Measurements from ENCODE around the gene C1QTNF4.
"Not testable (repeated sequence)": the region's sequence is repeated elsewhere in the genome, so short reads cannot be mapped to it uniquely, and the experiment has no call there.

Gene C1QTNF4

DNA sequence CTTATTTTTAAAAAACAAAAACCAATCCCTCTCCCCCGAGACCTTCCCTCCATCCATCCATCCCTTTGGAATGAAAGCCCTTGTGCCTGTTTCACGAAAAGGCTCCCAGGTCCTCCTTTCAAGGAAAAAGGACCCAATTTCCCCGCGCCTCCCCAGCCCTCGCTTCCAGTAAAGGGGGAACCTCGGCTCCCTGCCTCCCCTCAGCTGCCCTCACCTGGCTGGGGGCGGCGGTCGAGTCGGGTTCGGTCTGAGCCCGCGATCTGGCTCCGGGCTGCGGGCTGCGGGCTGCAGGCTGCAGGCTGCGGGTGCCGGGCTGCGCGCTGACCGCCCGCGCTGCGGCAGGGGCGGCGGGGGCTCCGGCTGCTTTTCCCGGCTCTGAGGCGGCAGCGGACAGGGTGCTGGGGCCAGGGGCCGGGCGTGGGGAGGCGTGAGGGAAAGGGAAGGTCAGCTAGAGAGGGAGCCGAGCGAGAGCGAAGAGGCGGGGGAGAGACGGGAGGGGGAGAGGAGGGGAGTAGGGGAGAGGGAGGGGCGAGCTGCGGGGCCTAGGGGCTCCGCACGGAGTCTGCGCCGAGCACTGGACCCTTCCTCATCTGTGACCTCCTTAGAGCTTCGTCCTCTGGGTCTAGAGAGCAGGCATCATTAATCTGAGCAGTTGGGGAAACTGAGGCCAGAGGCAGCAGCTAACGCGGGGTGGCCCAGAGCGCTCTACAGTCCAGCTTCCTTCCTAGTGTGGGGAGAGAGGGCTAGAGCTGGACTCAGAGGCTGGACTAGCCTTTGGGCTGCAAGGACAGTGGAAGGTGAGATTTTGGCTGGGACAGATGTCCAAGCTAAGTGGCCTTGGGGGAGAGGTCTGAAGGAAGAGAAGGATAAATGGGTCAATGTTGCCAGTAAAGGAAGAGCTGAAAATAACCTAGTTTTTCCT lies at the start of gene C1QTNF4:
Gene C1QTNF4 (minus strand): TSS at position 478 of the 922 bp plus-strand sequence. CDS start 3,601 bp downstream, outside the sequence.
- no peak for DNase-seq (ENCODE audit: low read depth)

DNA sequence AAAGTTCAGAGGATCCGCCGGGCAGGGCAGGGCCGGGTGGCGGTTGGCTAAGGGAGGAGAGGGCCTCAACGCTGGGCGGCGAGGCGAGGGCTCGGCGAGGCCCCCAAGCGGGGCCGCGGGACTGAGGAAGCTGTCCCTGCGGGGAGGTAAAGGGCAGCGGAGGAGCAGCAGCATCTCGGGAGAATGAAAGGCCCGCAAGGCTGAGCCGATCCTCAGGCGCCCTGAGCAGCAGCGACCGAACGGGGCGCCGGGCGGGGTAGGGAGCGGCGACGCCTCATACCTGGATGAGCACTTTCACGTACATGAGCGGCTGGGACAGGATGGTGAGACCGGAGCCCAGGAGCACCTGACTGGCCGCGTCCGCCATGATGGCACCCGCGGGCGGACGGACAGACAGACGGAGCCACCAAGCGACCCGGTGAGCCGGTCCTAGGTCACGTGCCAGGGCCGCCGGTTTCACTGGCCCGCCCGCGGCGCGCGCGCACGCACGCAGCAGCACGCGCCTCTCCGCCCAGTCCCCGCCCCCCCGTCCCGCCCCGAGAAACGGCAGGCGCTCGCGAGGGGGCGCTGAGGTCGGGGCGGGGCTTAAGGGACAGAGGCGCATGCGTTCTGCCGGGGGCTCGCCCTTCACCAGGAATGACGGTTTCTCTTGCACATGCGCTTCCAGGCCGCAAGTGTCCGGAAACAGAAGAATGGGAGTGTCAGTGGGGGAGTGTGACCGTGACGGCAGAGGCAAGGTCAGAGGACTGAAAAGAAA lies 48.1 kb upstream of the C1QTNF4 start, which contains the start of gene MTCH2:
Gene MTCH2 (minus strand): TSS at position 461 of the 757 bp plus-strand sequence. CDS start 94 bp downstream, at position 367.
- DNase-seq (ENCODE audit: low read depth), result peak; percentile 93

- no peak for DNase-seq (ENCODE audit: low read depth)
These were observed 47.4 kb upstream of the C1QTNF4 start for GRCh38 chr11:47641600-47642098.

- not testable (repeated sequence) for DNase-seq (ENCODE audit: low read depth)
These were observed 46.3 kb upstream of the C1QTNF4 start for GRCh38 chr11:47640506-47640905.

DNA sequence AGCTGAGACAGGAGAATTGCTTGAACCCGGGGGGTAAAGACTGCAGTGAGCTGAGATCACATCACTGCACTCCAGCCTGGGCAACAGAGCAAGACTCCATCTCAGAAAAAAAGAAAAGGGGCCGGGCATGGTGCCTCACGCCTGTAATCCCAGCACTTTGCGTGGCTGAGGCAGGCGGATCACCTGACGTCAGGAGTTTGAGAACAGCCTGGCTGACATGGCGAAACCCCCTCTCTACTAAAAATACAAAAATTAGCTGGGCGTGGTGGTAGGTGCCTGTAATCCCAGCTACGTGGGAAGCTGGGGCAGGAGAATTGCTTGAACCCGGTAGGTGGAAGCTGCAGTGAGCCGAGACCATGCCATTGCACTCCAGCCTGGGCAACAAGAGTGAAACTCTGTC lies 42.1 kb upstream of the C1QTNF4 start:
- not testable (repeated sequence) for DNase-seq (ENCODE audit: low read depth)

DNA sequence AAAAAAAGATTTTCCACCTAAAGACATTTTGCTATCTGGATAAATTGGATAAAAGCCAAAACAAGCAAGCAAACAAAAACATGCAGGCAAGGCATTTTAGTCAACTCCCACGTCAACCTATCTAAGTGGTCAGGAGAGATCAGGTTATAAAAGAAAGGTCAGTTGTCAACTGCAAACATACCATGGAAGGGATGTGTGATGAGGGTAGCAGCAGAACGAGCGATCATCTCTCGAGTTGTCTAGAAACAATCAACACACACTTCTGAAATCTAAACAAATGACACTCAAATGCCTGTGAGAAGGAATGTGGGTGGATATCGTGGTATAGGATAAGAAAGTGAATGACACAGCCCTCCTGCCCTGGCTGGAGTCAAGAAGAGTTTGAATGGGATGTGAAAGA lies 37.3 kb upstream of the C1QTNF4 start:
- no peak for DNase-seq (ENCODE audit: low read depth)

DNA sequence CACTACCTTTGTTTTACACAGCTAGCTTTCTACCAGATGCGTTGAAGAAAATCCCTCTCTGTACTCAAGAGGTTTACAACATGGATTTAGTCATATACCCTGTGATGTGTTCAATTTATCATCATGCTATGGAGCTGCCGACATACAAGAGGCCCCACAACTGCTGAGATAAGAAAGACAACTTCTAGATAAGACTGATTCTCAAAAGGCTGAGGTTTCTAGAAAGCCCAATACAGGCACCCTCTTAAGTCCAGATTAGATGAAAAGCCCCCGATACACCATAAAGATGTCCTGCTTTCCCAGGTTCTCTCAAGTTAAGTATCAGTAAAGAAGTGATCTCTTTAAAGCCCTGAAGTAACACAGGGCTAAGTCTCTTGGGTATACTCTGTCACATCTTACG lies 33.8 kb upstream of the C1QTNF4 start:
- no peak for DNase-seq (ENCODE audit: low read depth)

DNA sequence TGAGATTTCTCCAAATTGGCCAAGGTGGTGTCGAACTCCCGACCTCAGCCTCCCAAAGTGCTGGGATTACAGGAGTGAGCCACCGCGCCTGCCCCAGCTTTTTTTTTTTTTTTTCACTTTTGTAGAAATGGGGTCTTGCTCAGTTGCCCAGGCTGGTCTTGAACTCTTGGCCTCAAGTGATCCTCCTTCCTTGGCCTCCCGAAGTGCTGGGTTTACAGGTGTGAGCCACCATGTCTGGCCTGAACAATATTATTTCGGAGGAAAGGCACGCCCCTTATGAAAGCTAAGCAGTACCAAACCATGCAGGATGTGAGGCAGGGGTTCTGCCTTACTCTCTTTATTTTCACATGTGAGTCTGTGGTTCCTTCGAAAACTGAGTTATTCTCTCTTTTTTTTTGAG lies 32.0 kb upstream of the C1QTNF4 start:
- DNase-seq (ENCODE audit: low read depth), result no peak

DNA sequence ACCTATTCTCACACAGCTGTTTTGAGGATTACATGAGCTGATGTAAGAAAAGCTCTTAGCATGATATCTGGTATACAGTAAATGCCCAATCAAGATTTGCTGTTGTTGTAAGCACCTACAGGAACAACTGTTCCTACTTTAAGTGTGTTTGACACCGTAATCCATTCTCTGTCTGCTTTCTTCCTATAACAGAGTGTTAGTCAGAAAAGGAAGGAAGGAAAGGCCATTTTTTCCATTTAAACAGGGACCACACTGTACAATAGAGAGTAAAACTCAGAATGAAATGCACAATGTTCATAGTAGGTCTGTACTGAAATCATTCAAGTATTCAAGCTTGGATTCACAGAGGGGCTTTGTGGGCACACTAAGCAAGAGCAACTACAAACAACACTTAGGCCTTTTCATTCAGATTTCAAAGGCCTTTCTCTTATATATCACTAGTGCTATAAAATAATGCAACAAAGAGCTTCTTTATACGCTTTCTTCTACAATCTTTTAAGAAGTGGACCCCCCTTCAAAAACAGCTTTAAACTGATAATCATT lies 26.7 kb upstream of the C1QTNF4 start:
- DNase-seq (ENCODE audit: low read depth), result no peak

GRCh38 chr11:47617417-47617809 lies 23.2 kb upstream of the C1QTNF4 start:
- DNase-seq (ENCODE audit: low read depth), result no peak

DNA sequence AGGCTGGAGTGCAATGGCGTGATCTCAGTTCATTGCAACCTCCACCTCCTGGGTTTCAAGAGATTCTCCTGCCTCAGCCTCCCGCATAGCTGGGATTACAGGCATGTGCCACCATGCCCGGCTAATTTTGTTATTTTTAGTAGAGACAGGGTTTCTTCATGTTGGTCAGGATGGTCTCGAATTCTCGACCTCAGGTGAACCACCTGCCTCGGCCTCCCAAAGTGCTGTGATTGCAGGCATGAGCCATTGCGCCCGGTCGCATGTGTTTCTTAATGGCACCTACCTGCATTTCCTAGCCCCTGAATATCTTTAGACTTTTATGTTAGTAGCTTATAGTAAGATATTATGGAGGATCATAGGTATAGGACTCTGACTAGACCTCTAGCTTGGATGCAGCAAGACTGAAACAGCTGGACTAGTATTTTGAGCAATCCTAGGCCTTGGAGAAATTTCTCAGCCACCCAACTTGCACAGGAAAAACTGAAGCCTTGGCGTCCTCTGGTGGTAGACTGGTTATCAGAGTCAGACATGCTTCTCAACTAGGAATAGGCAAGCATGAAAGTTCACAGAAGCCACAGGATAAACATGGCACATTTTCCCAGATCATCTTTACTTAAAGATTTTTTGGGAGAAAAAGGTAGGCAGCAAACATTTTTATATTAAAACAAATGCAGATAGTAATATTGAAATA lies 22.7 kb upstream of the C1QTNF4 start:
- DNase-seq (ENCODE audit: low read depth), result no peak

DNA sequence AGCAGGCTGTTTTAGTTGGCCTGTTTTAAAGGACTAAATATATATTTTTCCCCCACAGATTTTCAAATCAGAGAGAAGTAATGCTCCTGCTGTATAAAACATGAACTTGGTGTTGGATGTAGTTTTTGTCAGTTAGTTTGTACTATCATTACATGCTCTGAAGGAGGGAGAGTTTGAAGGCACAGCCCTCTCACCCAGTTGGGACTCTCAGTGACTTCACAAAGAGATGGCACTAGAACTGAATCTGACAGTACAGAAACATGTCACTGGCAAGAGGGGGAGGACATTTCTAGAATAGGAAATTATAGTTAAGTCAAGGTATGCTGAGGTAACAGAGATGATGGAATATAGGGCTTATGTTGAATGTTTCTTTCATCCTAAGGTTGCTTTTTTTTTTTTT lies 21.0 kb upstream of the C1QTNF4 start:
- DNase-seq (ENCODE audit: low read depth), result no peak

- no peak for DNase-seq (ENCODE audit: low read depth)
These were observed 17.2 kb upstream of the C1QTNF4 start for GRCh38 chr11:47611348-47611794.

- no peak for DNase-seq (ENCODE audit: low read depth)
These were observed 15.5 kb upstream of the C1QTNF4 start for GRCh38 chr11:47609675-47610074.

GRCh38 chr11:47607380-47607779 lies 13.2 kb upstream of the C1QTNF4 start:
- DNase-seq (ENCODE audit: low read depth), result no peak

- no peak for DNase-seq (ENCODE audit: low read depth)
These were observed 12.5 kb upstream of the C1QTNF4 start for GRCh38 chr11:47606731-47607130.

DNA sequence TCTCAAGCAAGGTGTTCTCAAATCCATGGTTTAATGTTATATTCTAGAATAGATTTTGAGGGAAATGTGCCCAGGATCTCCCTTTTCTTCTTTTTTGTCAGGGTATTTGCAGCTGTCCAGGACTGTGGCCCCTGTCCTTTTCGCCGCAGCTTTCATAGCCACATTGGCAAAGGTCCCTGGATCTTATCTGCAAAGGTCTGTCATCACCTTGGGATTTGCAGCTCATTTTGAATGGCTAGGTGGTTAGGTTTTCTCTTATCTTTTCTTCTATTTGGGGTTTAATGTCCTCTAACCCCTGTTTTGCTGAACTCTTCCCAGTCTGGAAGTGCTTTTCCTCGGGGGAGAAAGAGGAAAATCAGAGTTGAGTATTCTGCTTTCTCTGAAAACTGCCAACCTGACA lies 11.7 kb upstream of the C1QTNF4 start:
- no peak for DNase-seq (ENCODE audit: low read depth)

- no peak for DNase-seq (ENCODE audit: low read depth)
These were observed 9.1 kb upstream of the C1QTNF4 start for GRCh38 chr11:47603295-47603694.

GRCh38 chr11:47599902-47600301 lies 5.7 kb upstream of the C1QTNF4 start:
- no peak for DNase-seq (ENCODE audit: low read depth)

GRCh38 chr11:47595967-47596366 lies 1.8 kb upstream of the C1QTNF4 start:
- DNase-seq (ENCODE audit: low read depth), result no peak

DNA sequence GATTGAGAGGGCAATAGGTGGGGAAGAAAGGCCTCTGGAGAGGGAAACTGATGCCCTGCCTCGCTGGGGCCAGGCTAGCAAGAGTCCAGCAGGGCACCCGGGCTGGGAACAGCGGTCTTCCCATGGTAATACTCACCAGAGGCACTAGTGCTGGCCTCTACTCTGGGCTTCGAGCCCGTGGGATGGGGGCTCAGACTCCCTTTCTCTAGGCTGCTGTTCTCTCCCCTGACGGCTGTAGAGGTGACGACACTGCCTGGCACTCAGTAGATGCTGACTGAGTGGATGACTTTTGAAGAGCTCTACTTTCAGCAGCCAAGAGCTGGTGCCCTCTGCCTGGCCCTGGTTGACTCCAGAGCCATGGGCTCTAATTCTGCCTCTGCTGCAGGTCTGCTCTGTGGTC lies 818 bp upstream of the C1QTNF4 start:
- DNase-seq (ENCODE audit: low read depth), result no peak

DNA sequence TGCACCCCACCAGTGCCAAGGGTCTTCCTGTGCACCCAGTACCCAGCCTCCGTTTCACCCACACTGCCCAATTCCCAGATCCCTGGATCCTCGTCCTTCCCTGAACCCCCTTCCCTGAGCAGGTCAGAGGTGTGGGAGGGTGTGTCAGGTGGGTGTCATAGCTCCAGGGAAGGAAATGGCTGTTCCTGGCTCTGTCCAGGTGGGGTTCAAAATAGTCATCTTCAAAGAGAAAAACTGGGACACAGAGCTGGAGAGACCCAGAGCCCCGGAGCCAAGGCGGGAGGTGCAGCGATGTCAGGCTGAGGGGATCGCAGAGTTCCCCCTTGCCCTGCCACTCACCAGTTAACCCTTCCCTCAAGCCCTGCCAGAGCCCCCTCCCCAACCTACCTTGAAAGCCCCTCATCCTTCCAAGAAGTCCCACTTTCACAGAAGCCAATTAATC lies 698 bp downstream of the C1QTNF4 start:
- no peak for DNase-seq (ENCODE audit: low read depth)
